BJ (cell line): ENCODE data around the gene ZNF765. TPM values are rescaled to one million over a fixed set of nuclear protein-coding genes. Genes with fewer than 3 reads are reported as not detected.
"Not testable (repeated sequence)": the region's sequence is repeated elsewhere in the genome, so short reads cannot be mapped to it uniquely, and the experiment has no call there.

Experiments
- CTCF ChIA-PET: fragments of 350-600 bp; formaldehyde crosslinking; extraction: SDS; loops from one replicate; lab custom pipeline; 2021; ENCODE audit warnings: antibody characterized with exemption, inconsistent platforms; lab: Yijun Ruan, JAX
- POLR2A ChIA-PET: fragments of 300-600 bp; sonication (Branson Sonifier 250); formaldehyde crosslinking; extraction: SDS; loops from one replicate; lab custom pipeline; 2021; ENCODE audit warnings: antibody characterized with exemption; lab: Charles Lee
- DNase-seq: peaks from one replicate; pipeline ENCODE4 v3.0.0-alpha.2; 2011; ENCODE audit warnings: low read depth
- H3K27me3 ChIP-seq: 2 replicates; pipeline ENCODE4 v1.6.0; 2011; ENCODE audit warnings: low read length; ENCODE audit not compliant: control insufficient read depth, insufficient read depth
- H3K36me3 ChIP-seq: 2 replicates; pipeline ENCODE4 v1.5.1; 2011; ENCODE audit warnings: low read length; ENCODE audit not compliant: control insufficient read depth, insufficient read depth
- H3K4me3 ChIP-seq: 2 replicates; pipeline ENCODE4 v1.5.1; 2011; ENCODE audit warnings: low read depth, mild to moderate bottlenecking, control low read depth, low read length
- polyA minus RNA-seq: library from RNA; depleted of rRNA, polyadenylated mRNA; stranded (reverse); fragments of >200 nt; gene quantifications from 2 replicates; pipeline ENCODE4 v1.2.3, GENCODE V29; 2011; rRNA and poly(A)+ RNA removed
- polyA plus RNA-seq: library from polyadenylated mRNA; depleted of rRNA; stranded (reverse); fragments of >200 nt; gene quantifications from 2 replicates; pipeline ENCODE4 v1.2.3, GENCODE V29; 2011; rRNA removed
- TF ChIP-seq, protein P1 (sequence below): IDR thresholded peaks from 2 replicates; pipeline ENCODE4 v1.5.1; 2011; ENCODE audit warnings: low read depth, mild to moderate bottlenecking, control low read depth, inconsistent platforms, low read length, moderate library complexity; ENCODE audit not compliant: insufficient read depth

ZNF765 gene
- polyA plus RNA-seq = 2.9 and 3.9 TPM in 2 replicates
- polyA minus RNA-seq = 5.1 and 6.5 TPM in 2 replicates

DNA sequence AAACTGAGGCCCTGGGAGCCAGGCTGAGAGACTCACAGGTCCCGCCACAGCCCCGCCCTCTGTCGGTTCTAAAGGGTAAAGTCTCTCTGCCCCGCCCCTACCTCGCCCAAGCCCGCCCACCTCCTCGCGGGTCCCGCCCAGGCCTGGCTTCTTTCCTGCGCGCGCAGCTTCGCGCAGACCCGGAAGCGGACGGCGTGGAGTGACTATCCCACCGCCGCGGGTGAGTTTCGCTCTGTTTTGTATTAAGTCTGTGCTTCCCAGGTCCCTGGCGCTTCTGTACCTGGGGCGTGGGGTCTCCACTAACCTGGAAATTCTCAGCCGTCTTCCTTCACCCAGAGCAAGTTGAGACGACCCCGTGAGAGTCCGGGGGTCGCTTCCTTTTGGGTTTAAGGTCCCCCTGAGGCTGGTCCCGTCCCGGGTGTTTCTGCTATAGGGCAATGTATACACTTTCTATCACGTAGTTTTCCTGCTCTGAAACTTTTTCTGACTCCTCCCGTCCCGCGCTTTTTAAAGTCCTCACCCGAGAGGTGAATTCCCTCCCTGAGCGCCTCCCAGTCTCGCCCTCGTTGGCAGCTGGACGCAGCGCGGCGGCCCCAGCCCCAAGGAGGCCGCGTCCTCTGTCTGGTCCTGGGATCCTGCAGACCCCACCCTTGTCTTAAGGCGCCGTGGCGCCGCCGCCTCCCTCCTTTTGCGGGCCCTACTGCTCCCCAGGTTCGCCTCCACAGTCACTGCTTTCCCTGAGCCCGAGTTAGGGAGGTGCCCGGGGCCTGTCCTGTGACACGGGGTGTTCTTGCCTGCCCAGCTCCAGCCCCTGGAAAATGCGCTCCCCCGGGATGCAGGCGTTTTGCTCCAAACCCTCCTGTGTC lies at the start of gene ZNF765:
Gene ZNF765 (plus strand): TSS at position 176 of the 866 bp plus-strand sequence. CDS start 2,867 bp downstream, outside the sequence.
- TF ChIP-seq, protein P1, sequence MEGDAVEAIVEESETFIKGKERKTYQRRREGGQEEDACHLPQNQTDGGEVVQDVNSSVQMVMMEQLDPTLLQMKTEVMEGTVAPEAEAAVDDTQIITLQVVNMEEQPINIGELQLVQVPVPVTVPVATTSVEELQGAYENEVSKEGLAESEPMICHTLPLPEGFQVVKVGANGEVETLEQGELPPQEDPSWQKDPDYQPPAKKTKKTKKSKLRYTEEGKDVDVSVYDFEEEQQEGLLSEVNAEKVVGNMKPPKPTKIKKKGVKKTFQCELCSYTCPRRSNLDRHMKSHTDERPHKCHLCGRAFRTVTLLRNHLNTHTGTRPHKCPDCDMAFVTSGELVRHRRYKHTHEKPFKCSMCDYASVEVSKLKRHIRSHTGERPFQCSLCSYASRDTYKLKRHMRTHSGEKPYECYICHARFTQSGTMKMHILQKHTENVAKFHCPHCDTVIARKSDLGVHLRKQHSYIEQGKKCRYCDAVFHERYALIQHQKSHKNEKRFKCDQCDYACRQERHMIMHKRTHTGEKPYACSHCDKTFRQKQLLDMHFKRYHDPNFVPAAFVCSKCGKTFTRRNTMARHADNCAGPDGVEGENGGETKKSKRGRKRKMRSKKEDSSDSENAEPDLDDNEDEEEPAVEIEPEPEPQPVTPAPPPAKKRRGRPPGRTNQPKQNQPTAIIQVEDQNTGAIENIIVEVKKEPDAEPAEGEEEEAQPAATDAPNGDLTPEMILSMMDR = peak; percentile 64
- DNase-seq = peak; percentile 39
- H3K27me3 ChIP-seq = no peaks in the 10 kb centered on the region
- POLR2A ChIA-PET = no interaction called here
- CTCF ChIA-PET = interaction anchor here (0.7 to 2.0 kb wide), 3 partner anchors 9 to 200 kb away, joined by 3 to 8 read pairs (median 4); no protein-coding TSS in a partner anchor
- peaks cover 4% of the 10 kb centered on the region for H3K36me3 ChIP-seq
- peak within 1 kb of the TSS; percentile 83 for H3K4me3 ChIP-seq

DNA sequence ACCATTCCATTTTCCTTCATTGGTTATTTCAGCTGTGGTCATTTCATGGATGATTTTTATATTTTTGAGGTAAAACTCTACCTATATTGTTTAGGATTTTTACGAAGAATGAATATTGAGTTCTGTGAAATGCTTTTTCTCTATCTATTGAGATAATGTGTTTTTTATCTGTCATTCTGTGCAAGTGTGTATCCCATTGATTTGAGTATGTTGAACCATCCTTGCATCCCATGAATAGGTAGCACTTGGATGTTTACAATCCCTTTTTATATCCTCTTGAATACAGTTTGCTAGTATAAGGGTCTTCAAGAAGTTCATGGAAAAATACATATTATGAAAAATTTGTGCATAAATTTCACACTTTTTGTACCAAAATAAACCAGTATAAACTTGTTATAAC lies 39.2 kb upstream of the ZNF765 start:
- H3K36me3 ChIP-seq = peaks cover 6% of the 10 kb centered on the region
- TF ChIP-seq, protein P1 = no peak
- ChIA-PET CTCF (no interaction called here), POLR2A (no interaction called here)
- DNase-seq = no peak
- H3K27me3 ChIP-seq = no peaks in the 10 kb centered on the region
- H3K4me3 ChIP-seq = no peak overlapping the region

DNA sequence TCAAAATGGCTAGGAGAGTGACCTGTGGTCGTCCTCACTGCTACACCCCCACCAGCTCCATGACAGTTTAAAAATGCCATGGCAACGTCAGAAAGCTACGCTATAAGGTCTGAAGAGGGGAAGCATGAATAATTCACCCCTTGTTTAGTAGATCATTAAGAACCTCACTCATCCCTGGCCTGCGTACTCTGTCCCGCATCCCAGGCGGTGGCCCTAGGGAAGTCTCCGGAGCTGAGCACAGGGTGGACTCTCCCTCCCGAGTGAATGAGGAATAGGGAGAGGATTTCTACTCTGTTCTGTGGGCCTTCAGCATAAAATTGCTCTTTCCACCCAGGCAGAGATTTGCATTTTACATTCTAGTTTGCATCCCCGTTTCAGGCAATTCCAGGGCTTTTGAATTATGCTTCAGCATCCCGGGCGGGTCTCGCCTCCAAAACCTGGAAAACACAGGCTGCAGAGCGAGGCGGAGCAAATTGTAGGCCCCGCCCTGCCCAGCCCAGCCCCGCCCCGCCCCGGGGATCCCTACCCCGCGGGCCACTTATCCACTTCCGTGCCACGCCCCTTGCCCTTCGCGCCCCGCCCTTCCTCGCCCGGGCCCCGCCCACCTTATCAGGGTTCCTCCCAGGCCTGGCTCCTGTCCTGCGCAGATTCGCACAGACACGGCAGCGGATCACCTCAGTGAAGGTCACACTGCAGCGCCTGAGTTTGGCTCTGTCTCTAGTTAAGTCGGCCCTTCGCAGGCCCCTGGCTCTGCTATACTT lies 36.9 kb upstream of the ZNF765 start:
- TF ChIP-seq, protein P1 = no peak
- DNase-seq = no peak
- POLR2A ChIA-PET = no interaction called here

DNA sequence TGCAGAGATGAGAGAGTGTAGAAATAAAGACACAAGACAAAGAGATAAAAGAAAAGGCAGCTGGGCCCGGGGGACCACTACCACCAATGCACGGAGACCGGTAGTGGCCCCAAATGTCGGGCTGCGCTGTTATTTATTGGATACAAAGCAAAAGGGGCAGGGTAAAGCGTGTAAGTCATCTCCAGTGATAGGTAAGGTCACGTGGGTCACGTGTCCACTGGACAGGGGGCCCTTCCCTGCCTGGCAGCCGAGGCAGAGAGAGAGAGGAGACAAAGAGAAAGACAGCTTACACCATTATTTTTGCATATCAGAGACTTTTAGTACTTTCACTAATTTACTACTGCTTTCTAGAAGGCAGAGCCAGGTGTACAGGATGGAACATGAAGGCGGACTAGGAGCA lies 34.9 kb upstream of the ZNF765 start:
- POLR2A ChIA-PET, CTCF ChIA-PET, H3K36me3 ChIP-seq: not testable (repeated sequence)

More for the DNA sequence above, 36.9 kb upstream of the ZNF765 start:
- no peak overlapping the region for H3K4me3 ChIP-seq
- no peaks in the 10 kb centered on the region for H3K36me3 ChIP-seq
- CTCF ChIA-PET = interaction anchor here (1.2 kb wide), 2 partner anchors 162 to 163 kb away, joined by 3 to 5 read pairs; no protein-coding TSS in a partner anchor
- H3K27me3 ChIP-seq = no peaks in the 10 kb centered on the region

DNA sequence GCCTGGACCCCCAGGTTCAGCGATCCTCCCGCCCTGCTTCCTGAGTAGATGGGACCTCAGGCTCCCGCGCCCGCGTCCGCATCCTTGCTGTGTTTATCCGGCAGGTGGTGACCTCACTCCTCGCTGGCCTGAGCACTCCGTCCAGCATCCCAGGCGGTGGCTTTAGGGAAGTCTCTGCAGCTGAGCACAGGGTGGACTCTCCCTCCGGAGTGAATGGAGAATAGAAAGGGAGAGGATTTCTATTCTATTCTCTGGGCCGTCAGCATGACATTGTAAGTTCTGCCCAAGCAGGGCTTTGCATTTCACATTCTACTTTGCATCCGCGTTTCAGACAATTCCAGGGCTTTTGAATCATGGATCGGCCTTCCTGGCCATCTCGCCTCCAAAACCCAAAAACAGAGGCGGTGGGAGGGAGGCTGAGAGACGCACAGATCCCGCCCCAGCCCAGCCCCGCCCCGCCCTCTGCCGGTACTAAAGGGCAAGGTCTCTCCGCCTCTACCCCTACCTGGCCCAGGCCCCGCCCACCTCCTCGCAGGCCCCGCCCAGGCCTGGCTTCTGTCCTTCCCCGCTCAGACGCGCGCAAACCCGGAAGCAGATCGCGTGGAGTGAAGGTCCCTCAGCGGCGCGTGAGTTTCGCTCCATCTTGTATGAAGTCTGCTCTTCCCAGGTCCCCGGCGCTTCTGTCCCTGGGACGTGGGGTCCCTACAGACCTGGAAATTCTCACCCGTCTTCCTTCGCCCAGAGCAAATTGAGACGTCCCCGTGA lies 29.6 kb upstream of the ZNF765 start, which contains the start of gene ZNF525:
Gene ZNF525 (plus strand): TSS at position 572 of the 765 bp plus-strand sequence. CDS start 6,577 bp downstream, outside the sequence.
- ChIA-PET POLR2A (no interaction called here), CTCF (interaction anchor here (0.8 kb wide), 1 partner anchor 170 kb away, joined by 3 read pairs; no protein-coding TSS in a partner anchor)
- Histone ChIP-seq H3K4me3 (peak within 1 kb of the TSS; percentile 58), H3K27me3 (no peaks in the 10 kb centered on the region), H3K36me3 (no peaks in the 10 kb centered on the region)
- DNase-seq = no peak
- TF ChIP-seq, protein P1 = peak; percentile 32

More for the DNA sequence above, 34.9 kb upstream of the ZNF765 start:
- DNase-seq, H3K27me3 ChIP-seq, H3K4me3 ChIP-seq: not testable (repeated sequence)
